Measurements from ENCODE around the gene SMIM20.

DNA sequence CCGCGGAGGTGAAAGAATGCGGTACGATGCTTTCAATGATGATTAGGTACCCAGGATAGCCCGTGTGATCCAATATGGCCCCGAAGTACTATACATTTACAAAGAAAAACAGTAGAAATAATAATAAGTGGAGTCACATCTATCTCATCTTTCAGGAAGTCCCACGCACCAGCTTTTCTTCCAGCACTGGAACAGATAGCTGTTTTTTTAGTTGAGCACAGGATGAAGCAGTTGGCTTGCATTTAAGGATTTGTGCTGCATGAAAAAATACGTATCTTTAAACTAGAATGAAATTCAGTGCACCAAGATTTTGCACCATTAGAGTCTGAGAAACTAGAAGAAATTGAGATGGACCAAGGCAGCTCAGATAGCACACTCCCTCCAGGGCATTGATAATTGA lies 44.1 kb downstream of the SMIM20 start:
- TF ChIP-seq, protein P1, sequence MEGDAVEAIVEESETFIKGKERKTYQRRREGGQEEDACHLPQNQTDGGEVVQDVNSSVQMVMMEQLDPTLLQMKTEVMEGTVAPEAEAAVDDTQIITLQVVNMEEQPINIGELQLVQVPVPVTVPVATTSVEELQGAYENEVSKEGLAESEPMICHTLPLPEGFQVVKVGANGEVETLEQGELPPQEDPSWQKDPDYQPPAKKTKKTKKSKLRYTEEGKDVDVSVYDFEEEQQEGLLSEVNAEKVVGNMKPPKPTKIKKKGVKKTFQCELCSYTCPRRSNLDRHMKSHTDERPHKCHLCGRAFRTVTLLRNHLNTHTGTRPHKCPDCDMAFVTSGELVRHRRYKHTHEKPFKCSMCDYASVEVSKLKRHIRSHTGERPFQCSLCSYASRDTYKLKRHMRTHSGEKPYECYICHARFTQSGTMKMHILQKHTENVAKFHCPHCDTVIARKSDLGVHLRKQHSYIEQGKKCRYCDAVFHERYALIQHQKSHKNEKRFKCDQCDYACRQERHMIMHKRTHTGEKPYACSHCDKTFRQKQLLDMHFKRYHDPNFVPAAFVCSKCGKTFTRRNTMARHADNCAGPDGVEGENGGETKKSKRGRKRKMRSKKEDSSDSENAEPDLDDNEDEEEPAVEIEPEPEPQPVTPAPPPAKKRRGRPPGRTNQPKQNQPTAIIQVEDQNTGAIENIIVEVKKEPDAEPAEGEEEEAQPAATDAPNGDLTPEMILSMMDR (conservative IDR thresholded peaks at IDR 0.05; ENCODE audit: low read length): no peak
- TF ChIP-seq EZH2phosphoT487 (IDR thresholded peaks at IDR 0.05; ENCODE audit: borderline replicate concordance): no peak
